HG03520 (cell line): ENCODE data around the gene CORO6.
A peak's percentile ranks its signal among the peaks of the same experiment; 100 is the strongest.

Experiments used
- ATAC-seq: cut with Tn5 transposase; IDR thresholded peaks from one replicate; pipeline ENCODE4 v1.9.1; 2021; ENCODE audit warnings: mild to moderate bottlenecking, moderate library complexity; ENCODE audit not compliant: unreplicated experiment

CORO6 gene

DNA sequence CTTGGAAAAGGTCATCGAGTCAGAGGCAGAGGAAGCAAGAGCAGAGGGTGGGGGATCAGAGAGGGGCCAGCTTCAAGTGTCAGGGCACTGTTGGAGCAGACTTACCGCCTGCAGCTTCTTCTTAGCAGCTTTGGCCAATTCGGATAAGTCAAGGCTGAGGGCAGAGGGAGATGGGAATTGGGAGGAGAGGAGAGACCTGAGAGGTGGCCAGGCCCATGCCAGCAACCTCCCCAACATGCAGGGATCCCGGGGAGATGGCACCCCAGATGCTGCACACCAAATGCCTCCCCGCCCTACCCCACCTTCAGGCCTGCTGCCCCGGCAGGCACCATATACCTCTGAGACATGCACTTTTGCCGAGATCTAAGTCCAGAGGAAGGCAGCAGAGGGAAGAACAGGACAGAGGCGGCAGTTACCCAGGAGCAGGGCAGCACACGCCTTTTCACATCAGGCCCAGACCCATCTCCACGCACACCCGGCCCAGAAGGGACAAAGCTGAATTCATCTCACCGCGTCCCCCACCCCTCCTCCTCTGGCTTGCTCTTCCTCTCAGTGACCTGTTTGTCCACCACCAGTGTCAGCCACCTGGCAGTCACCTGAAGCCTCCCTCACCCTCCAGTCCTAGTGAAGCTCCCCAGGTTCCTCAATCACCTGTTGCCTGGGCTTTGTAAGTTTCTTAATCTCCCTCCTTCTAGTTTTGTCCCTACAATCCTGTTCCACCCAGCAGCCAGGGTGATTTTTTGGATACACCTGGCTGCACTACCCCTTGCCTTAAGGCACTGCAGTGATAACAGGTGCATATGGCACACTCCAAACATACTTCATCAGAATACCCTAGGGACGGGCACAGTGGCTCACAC, 43.9 kb downstream of the CORO6 start:
- no peak for ATAC-seq

DNA sequence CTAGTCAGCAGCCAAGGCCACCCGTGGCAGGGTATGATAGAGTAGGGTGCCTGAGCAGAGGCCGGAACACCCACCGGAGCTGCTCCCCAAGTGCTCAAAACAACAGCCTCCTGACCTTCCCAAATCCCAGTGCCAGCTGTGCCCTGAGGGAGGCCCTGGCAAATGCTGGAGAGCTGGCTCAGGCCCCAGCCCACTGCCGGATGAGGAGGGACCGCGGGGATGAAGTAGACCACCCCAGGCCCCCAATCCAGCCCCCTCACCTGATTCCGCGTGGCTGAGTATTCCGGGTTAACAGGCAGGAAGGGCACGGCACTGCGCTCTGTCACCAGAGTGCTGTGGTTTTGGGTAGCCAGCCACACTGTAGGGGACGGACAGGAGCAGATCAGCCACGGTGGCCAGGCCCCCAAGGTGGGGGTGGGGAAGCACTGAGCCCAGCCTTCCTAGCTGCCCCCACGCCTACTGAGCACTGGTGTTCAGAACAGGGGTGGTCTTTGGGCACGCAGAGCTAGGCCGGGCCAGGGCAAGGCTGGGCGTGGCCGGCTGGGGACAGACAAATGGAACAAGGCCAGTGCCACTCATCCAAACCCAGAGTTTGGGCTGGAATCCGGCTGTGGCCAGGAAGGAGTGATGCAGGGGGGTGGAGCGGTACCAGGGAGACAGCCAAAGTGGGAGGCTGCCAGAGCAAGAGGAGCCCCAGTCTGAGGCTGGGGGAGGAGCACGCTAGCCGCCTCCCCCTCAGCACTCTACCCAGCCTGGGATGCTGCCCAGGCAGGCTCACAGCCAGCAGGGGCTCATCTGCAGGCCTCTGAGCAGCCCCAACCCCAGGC, 45.1 kb downstream of the CORO6 start:
- no peak for ATAC-seq

DNA sequence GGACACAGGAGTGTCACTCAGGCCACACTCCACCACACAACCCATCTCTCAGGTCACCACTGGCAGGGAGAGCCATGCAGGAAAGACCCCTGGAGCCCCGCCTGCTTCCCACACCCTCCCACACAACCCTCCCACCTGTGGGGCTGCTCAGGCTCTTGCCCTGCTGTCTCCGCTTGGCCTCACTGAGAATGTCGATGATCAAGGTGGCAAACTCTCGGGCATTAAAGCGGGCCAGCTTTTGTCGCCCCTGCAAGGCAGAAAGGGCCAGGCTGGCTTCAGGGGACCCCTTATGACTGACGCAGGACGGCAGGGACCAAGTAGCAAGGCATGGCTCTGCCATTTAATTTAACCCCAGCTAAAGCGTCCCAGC, 45.7 kb downstream of the CORO6 start:
- ATAC-seq = no peak

DNA sequence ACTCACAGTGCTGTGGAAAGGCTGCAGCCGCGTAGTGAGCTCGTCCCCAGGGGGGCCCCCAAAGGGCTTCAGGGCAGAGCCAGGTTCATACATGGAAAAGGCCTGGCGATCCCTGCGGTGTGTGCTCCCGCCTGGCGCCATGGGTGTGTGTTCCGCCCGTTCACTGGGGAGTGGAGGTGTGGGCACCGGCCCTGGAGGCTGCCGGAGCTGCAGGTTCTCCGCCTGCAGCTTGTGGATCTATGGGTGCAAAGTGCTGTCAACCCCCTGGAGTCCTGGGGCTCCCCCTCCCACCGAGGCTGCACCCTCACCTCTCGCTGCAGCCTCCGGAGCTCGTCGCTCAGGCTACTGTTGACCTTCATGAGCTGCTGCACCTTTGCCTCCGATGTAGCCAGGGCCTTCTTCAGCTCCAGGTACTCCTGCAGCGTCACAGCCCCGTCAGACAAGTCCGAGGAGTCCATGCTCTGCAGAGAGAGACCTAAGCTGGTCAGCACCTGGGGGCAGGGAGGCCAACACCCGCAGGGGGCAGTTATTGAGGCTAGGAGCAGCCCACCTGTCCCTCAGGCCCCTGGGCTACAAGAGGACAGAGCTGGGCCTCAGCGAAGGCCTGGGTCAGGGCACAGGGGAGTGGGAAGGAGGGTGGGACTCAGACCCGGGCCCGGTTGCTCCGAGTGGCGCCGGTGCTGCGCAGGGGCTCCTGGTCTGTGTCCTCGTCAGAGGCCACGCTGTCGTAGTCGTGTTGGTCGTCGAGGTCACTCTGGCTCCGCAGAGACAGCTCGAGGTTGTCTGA, 46.3 kb downstream of the CORO6 start:
- no peak for ATAC-seq

DNA sequence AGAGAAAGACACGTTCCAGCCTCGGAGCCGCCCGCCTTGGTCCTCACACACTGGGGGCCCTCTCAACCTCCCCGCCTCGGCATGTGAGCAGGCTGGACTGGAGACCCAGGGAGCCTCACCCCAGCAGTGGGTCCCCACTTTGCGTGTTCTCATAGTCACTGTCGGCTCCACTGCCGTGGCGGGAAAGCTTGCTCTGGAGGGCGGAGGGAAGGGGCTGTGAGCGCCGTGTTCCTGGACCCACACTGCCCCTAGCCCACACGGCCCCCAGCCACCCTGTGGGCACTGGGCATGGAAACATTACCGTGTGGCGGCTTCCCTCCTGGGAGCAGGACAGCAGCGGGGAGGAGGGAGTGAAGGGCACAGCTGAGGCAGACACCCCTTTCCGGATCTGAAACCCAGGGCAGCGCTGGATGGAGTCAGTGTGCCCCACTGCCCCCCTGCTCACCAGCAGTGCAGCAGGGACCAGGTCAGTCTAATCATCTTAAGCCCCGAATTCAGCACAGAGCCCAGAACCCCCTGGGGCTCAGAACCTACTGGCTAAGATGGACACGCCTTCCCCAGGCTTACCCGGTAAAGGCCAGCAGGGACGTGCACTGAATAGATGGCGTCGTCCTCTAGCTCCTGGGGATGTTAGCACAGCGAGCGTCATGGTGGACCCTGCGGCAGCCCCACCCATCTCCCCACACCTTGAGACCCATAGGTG, 47.0 kb downstream of the CORO6 start:
- ATAC-seq = no peak

DNA sequence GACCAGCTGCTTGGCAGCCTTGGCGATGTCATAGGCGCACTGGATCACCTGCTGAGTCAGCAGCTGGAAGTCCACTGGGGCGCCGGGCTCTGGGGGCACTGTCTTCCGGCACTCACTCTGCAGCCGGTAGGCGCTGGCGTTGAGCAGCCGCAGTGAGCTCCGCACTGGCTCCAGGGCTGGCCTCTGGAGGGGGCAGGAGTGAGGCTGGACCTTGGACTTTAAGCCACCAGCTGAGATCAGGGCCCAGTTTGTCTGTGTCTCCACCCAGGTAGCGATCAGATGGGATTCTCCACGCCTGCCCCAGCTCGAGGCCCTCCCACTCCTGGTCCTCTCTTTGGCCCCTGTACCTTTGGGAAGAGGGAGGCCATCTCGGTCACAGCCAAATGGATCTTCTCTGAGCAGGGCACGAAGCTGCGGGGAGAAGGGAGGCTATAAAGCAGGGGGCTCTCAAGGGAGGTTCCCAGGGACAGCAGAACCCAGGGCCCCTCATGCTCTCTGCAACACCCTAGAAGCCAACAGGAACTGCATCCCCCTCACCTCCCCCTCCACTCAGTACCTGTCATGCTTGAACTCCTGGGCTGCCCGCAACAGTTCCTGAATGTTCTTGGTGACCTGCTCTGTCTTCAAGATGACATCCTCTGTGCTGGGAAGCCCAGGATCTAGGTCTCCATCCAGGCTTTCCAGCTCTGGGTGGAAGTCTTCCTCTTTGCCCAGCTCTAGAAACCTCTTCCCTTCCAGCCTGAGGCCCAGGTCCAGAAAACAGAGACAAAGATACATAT, 47.8 kb downstream of the CORO6 start:
- ATAC-seq = no peak

DNA sequence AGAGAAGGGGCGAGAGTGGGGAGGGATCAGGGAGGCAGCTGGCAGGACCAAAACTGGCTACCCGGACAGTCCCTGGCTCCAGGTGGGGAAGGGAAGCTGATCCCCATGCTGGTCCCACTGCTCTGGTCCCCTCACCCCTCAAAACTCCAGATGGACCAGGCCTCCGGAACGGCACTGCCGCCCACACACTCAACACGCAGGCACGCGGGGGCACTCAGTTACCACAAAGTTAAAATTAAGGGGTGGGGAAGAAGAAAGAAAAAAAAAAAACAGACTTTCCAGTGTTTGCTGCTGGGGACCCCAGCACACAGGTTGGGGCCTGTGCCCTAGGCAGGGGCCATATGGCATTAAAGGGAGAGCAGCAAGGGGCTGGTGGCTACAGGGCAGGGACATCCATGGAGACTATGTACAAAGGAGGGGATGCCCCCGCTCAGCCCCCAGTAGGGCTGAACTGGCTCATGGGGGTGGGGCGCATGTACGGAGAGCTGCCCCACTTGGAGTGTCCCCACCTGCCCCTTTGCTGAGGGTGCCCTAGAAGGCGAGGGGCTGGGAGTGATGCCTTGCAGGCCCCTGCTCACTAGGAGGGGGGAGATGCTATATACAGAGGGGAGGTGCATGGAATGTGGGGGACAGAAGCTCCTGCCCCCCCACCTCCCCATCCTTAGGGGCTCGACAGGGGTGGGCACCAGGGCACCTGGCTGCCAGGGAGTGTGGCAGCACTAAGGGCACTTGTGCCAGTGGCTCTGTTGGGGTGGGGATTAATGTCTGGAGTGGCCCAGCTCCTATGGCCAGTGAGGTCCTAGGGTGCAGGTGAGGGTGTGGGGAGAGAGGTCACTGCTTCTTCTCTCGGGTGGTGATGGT, 48.6 kb downstream of the CORO6 start:
- no peak for ATAC-seq

DNA sequence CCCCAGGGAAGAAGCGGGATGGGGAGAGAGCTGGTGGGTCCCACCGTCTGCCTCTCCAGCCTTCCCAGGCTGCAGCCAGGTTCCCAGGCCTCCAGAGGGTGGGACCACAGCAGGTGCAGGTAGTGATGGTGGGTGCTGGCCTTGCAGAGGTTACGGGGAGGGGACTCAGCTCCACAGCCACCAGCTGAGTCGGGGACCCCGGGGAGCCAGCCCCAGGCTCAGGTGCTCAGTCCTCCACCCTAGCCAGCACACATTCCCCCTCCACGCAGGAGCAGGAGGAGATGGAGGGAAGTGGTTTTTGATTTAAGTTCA, 49.2 kb downstream of the CORO6 start:
- no peak for ATAC-seq

DNA sequence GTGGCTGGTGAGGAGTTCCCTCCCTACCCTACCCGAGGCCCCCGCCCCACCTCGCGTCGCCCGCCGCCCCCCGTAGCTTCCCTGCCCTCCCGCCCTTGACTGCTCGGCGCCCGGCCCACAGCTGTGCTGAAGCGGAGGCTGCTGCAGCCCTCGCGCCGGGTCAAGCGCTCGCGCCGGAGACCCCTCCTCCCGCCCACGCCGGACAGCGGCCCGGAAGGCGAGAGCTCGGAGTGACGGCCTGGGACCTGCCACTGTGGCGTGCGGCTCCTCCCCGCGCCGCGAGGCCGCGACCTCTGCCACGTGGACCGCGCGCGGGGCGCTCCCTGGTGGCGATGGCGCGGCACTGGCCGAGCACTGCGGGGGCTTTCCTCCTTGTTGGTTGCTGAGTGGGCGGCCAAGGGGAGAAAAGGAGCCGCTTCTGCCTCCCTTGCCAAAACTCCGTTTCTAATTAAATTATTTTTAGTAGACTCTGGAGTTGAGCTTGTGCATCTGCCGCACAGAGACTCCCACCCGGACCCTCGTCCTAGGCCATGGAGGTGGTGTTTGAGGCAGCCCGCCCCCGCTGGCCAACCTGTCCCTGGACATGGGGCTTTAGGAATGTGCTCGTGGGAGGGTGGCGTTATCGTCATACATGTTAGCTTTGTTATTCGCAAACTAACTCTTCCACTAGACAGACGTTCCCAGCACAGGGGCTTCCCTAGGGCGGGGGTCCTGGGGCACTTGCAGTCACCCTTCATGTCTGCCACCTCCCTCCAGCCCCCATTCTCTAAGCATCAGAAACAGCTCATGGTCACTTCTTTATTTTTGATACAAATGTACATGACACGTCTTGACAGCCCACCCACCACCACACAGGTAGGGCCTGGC, 49.8 kb downstream of the CORO6 start:
- no peak for ATAC-seq

DNA sequence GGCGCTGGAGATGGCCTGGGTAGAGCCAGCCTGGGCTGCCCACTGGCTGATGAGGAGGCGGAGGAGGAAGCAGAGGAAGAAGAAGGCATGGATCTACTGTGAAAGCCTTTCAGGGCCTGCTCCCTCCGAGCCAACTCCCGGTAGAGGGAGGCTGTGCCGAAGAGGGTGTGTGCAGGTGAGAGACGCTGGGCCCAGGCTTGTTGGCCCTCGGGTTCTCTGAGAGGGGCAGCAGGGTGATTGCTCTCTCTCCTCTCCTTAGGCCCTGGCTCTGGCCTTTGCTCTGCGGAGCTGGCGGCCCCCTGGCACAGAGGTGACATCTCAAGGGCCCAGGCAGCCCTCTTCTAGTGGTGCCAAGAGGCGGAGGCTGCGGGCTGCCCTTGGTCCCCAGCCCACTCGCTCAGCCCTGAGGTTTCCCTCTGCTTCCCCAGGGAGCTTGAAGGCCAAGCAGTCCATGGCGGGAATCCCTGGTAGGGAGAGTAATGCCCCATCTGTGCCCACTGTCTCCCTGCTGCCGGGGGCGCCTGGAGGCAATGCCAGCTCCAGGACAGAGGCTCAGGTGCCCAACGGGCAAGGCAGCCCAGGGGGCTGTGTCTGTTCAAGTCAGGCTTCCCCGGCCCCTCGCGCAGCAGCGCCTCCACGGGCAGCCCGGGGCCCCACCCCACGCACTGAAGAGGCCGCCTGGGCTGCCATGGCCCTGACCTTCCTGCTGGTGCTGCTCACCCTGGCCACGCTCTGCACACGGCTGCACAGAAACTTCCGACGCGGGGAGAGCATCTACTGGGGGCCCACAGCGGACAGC, 50.6 kb downstream of the CORO6 start:
- no peak for ATAC-seq

DNA sequence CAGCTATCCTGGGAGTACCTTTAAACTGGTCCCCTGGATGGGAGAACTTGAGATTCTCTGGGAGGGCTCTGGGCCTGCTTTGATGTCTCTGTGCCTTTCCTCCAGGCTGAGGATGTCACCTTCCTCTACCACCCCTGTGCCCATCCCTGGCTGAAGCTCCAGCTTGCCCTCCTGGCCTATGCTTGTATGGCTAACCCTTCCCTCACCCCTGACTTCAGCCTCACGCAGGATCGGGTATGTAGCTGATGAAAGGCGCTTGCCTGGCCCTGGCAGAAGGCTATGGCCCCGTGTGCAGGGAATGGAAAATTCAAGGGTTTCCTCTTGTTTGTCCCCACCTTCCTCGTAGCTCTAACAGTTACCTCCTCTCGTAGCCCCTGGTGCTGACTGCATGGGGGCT, 51.2 kb downstream of the CORO6 start:
- ATAC-seq = no peak

DNA sequence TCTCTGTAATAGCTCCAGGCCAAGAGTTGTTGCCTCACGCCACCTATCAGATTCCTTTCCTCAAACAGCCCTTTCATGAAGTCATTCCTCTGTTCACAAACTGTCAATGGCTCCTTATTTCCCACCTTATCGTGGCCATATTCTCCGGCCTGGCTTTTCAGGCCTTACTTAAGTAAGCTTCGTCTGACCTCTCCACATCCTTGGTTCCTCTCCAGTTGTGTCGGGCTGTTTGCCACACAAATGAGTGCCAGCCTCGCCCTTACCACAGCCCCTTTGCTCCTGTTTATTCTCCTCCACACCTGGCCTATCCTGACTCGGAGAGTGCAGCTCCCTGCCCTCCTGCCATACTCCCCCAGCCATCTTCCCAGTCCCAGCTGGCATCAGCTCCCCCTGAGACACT, 52.2 kb downstream of the CORO6 start:
- ATAC-seq = no peak

DNA sequence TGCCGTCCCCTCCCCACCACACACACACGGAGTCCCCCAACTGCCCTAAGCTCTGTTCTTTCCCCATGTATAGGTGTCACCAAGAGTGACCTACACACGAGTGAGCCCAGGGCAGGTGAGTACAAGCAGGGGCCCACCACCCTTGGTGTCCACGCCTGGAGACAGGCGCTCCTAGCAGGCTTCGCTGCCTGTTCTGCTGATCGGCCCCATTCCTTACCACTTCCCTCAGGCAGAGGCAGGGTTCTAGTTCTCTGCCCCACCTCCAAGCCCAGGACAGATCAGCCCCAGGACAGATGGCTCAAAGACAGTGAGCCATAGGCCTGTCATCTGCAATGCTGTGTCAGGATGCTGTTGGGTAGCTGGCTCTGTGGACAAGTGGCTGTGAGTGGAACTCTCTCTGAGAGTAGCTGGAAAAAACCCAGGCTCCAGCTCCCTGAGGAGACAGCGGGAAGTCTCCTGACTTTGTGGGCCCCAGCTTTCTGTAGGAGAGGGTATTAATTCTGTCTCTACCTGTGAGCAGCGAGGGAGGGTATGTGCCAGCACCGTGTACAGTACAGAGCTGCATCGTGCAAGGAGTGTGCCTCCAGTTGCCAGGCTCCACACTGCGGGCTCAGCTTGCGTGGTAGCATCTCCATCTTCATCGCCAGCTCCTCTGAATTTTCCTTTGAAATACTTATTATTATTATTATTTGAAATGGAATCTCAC, 53.3 kb downstream of the CORO6 start:
- ATAC-seq = no peak

DNA sequence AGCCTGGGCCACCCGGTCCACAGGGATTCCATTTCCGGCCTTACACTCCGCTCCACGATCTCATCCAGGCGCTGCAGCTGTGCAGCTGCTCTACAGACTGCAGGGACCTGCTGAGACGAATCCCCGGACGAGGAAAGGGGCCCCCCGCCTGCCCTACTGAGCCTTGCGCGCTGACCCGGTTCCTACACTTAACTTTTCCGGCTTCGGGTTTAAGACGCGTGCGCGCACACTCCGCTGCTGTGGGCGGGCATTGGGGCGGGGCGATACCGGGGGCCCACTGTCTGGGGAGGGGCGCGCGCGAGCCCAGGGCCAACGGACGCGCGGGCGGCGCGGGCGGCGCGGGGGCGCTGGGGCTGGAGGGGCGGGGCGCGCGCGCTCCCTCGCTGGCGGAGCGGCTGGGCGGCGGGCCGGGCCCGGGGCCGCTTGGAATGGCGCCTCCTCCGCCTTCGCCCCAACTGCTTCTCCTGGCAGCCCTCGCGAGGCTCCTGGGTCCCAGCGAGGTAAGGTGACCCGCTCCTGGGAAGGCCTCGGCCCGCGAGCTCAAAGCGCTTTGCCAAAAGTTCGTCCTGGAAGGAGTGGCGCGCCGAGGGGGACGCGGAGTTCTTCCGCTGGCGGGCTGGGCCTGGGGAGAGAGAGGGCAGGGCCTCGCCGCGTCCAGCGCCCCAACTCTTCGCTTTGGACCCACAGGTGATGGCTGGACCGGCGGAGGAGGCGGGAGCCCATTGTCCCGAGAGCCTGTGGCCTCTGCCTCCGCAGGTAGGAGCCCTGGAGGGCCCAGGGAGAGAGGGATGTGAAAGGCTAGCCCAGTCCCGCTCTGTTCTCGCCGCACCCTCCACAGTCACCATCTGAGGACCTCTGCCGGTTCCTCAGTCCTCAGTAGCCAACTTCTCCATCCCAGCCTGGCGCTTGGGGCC, 54.1 kb downstream of the CORO6 start, which contains the start of gene TP53I13:
Gene TP53I13, plus strand, starts transcription at position 371 of the 914 bp plus-strand sequence. Its CDS starts 58 bp downstream, at position 429.
- peak; percentile 33 for ATAC-seq

DNA sequence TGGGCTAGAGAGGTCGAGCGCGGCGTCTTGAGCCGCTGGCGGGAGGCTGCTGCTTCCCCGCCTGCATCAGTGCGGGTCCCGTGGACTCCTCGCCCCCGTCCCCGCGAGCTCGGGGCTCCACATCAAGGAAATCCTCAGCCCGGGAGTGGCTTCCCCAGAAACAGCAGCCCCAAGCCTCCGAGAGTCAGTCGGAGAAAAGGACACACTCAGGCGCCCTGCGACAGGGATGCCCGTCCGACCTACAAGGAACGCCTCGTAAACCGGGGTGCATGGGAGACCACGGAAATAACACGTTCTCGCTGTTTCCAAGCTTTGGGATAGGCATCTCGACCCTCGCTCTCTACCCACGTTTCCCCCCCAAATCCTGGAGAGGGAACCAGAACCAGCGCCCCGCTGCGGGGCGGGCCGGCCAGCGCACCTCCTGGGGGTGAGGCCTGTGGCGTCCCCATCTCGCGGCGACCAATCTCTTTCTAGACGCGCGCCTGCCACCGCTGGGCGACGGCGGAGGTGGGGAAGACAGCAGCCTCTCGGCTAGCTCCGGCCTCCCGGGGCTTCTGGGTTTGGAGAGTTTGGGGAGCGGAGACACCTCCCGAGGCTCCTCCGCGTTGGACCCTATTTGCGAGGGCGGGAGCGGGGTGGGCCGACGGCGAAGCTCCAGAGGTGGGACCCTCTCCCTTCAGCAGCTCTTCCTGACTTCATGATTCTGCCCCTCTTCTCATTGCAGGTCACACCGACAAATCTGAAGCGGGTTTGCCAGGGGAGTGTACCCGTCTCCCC, 55.0 kb downstream of the CORO6 start:
- peak; percentile 44 for ATAC-seq
